Measurements from ENCODE around the gene ZKSCAN1.

DNA sequence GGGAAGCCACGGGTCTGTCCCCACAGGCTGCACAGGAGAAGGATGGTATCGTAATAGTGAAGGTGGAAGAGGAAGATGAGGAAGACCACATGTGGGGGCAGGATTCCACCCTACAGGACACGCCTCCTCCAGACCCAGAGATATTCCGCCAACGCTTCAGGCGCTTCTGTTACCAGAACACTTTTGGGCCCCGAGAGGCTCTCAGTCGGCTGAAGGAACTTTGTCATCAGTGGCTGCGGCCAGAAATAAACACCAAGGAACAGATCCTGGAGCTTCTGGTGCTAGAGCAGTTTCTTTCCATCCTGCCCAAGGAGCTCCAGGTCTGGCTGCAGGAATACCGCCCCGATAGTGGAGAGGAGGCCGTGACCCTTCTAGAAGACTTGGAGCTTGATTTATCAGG is 8.1 kb downstream of the ZKSCAN1 start:
- TF ChIP-seq, protein P1, sequence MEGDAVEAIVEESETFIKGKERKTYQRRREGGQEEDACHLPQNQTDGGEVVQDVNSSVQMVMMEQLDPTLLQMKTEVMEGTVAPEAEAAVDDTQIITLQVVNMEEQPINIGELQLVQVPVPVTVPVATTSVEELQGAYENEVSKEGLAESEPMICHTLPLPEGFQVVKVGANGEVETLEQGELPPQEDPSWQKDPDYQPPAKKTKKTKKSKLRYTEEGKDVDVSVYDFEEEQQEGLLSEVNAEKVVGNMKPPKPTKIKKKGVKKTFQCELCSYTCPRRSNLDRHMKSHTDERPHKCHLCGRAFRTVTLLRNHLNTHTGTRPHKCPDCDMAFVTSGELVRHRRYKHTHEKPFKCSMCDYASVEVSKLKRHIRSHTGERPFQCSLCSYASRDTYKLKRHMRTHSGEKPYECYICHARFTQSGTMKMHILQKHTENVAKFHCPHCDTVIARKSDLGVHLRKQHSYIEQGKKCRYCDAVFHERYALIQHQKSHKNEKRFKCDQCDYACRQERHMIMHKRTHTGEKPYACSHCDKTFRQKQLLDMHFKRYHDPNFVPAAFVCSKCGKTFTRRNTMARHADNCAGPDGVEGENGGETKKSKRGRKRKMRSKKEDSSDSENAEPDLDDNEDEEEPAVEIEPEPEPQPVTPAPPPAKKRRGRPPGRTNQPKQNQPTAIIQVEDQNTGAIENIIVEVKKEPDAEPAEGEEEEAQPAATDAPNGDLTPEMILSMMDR (IDR thresholded peaks at IDR 0.05): no peak
- TF ChIP-seq POLR2A (IDR thresholded peaks at IDR 0.05): no peak

Measured in right lobe of liver (tissue), 4 donors.